Measurements from ENCODE around the gene MT1G. TPM values are rescaled to one million over a fixed set of nuclear protein-coding genes. Genes with fewer than 3 reads are reported as not detected.

MT1G gene
- total RNA-seq, 1 experiment from 2014 or later = 23.4 TPM

GRCh38 chr16:56633535-56633934, 34.3 kb downstream of the MT1G start:
- peaks cover 13% of the 10 kb centered on the region for H3K23me2 ChIP-seq (ENCODE audit: insufficient read length, low read depth, low read length, poor library complexity, severe bottlenecking)
- no peak overlapping the region for H3K27ac ChIP-seq (ENCODE audit: insufficient read length, low read depth, low read length)
- no peak overlapping the region for H2BK5ac ChIP-seq (ENCODE audit: insufficient read length, low read length)
- peaks cover 18 to 33% of the 10 kb centered on the region in 2 experiments for H3K4me1 Mint-ChIP-seq
- no peak overlapping the region for H2AFZ ChIP-seq (ENCODE audit: low read length)
- H2BK12ac ChIP-seq (ENCODE audit: insufficient read length, low read depth, low read length) = no peak overlapping the region
- H3K79me1 ChIP-seq (ENCODE audit: insufficient read depth, low read depth, low read length, poor library complexity, severe bottlenecking) = no peaks in the 10 kb centered on the region
- no peak overlapping the region for H3K14ac ChIP-seq (ENCODE audit: insufficient read depth, low read length)
- no peak for DNase-seq
- no peak overlapping the region for H3K23ac ChIP-seq (ENCODE audit: insufficient read length, low read depth, low read length)
- peaks cover 0 to 12% of the 10 kb centered on the region in 2 experiments; a peak in 2 of 5 replicates for H3K9me3 Mint-ChIP-seq
- H3T11ph ChIP-seq (ENCODE audit: low read length) = no peak overlapping the region
- no peak overlapping the region for H3K56ac ChIP-seq (ENCODE audit: insufficient read length, low read depth, low read length)
- no peak overlapping the region for H3K4ac ChIP-seq (ENCODE audit: low read depth, low read length)
- no CpG with 5 or more reads among the region's 7 CpGs for WGBS (ENCODE audit: extremely low coverage, insufficient read length, low lambda C conversion rate)
- H3K9me3 ChIP-seq (ENCODE audit: control insufficient read depth, low read depth, low read length) = no peaks in the 10 kb centered on the region
- no peak overlapping the region for H3K9ac ChIP-seq (ENCODE audit: extremely low read depth, insufficient read length, low read length)
- H3K4me3 Mint-ChIP-seq = no peak overlapping the region
- H4K8ac ChIP-seq (replicated peaks; ENCODE audit: insufficient read length, low read depth, low read length) = no peak overlapping the region
- no peak overlapping the region for H2AK5ac ChIP-seq (ENCODE audit: insufficient read length, low read length)
- no peak overlapping the region for H2BK15ac ChIP-seq (ENCODE audit: low read depth, low read length)
- TF ChIP-seq CTCF (conservative IDR thresholded peaks at IDR 0.05) = no peak
- H2BK20ac ChIP-seq (ENCODE audit: low read depth, low read length, poor library complexity, severe bottlenecking) = no peak overlapping the region
- no peak overlapping the region for H2BK120ac ChIP-seq (ENCODE audit: low read depth, low read length, poor library complexity, severe bottlenecking)
- no peaks in the 10 kb centered on the region for H3K79me2 ChIP-seq (ENCODE audit: insufficient read depth, low read length)
- peaks cover 99% of the 10 kb centered on the region for H3K27me3 ChIP-seq (ENCODE audit: insufficient read depth, low read length)
- peaks cover 100% of the 10 kb centered on the region for H3K27me3 Mint-ChIP-seq (ENCODE audit: low read depth)
- no peak overlapping the region for H4K5ac ChIP-seq (ENCODE audit: insufficient read length, low read depth, low read length)
- no peaks in the 10 kb centered on the region for H3K4me1 ChIP-seq (ENCODE audit: insufficient read depth, low read length)
- no peaks in the 10 kb centered on the region for H4K20me1 ChIP-seq (ENCODE audit: control insufficient read depth, insufficient read depth, insufficient read length)
- H3K36me3 Mint-ChIP-seq (ENCODE audit: insufficient read depth in 1 of 3, low read depth in 3 of 3) = no peaks in the 10 kb centered on the region; a peak in 1 of 7 replicates
- no peak overlapping the region for H3K4me2 ChIP-seq (ENCODE audit: insufficient read depth, insufficient read length, low read length)
- H3K18ac ChIP-seq (ENCODE audit: insufficient read length, low read depth, low read length) = no peak overlapping the region
- no peak overlapping the region for H3K27ac Mint-ChIP-seq
- H4K91ac ChIP-seq (ENCODE audit: insufficient read length, low read depth, low read length) = no peak overlapping the region

All from H9 (cell line).